Body of pancreas (tissue), 4 donors: ENCODE measurements around the gene RAB15. TPM values are rescaled to one million over a fixed set of nuclear protein-coding genes. Genes with fewer than 3 reads are reported as not detected.

Experiments used
- ATAC-seq: fragments of 150-250 bp; one replicate; pipeline ENCODE4 v1.9.1; 2016
- DNase-seq, 4 donors: peaks; one replicate each; pipeline ENCODE4 v3.0.0-alpha.2; 2019
- H3K27ac ChIP-seq, 4 donors: fragments of 200-600 bp; sonication (generic); 1 replicate in 3 of 4; 2 replicates in 1 of 4; pipeline versions ENCODE4 v1.5.1 to v1.6.1; 2016 to 2019; ENCODE audit warnings: mild to moderate bottlenecking in 1 of 4, mixed read lengths in 1 of 4, moderate library complexity in 1 of 4
- H3K27me3 ChIP-seq, 2 donors: fragments of 200-600 bp; sonication (generic); one replicate each; pipeline ENCODE4 v1.6.0; 2016; ENCODE audit warnings: mild to moderate bottlenecking in 1 of 2
- H3K36me3 ChIP-seq, 2 donors: fragments of 200-600 bp; sonication (generic); replicated peaks in 1 of 2; 2 replicates each; pipeline ENCODE4 v1.5.1; 2016; ENCODE audit warnings: low read depth in 2 of 2; ENCODE audit not compliant: insufficient read depth in 1 of 2
- H3K4me1 ChIP-seq: fragments of 200-600 bp; sonication (generic); one replicate; pipeline ENCODE4 v1.6.0; 2016
- H3K4me3 ChIP-seq, 2 donors: fragments of 200-600 bp; sonication (generic); 1 replicate in 1 of 2; 2 replicates in 1 of 2; pipeline ENCODE4 v1.5.1; 2016 to 2019
- H3K9me3 ChIP-seq, 3 donors: fragments of 200-600 bp; sonication (generic); 1 replicate in 2 of 3; 2 replicates in 1 of 3; pipeline ENCODE4 v1.5.1; 2016
- CTCF ChIP-seq, 7 experiments: fragments of 450-650 bp in 4 of 7; fragments of 200-600 bp in 3 of 7; sonication (generic) in 3 of 7; IDR thresholded peaks; one replicate each; pipeline ENCODE4 v1.5.1; 2016 to 2019; ENCODE audit warnings: antibody characterized with exemption in 7 of 7
- POLR2A ChIP-seq, 3 donors: fragments of 450-650 bp; IDR thresholded peaks; one replicate each; pipeline ENCODE4 v1.6.1; 2016; ENCODE audit warnings: antibody characterized with exemption in 3 of 3, mild to moderate bottlenecking in 2 of 3
- WGBS, 2 donors: methylation state at CpG; one replicate each; pipeline ENCODE4 v1.1.5; 2017; 5-methylcytosine and 5-hydroxymethylcytosine counted together
- intact Hi-C: fragments of 100-400 bp; cut with DNase I; formaldehyde crosslinking; loops from one replicate; pipeline ENCODE4 v1.15.1; 2023
- total RNA-seq, 2 donors: library from RNA; depleted of rRNA; stranded (reverse); fragments of >200 nt; gene quantifications; one replicate each; pipeline ENCODE4 v1.1.0, GENCODE V29; 2016

Gene RAB15
- total RNA-seq, 2 donors from 2014 or later: 10.1 to 19.8 TPM

GRCh38 chr14:64948612-64949210, 23.4 kb downstream of the RAB15 start:
- no peaks in the 10 kb centered on the region for H3K9me3 ChIP-seq
- intact Hi-C loops: no loop called here
- H3K27ac ChIP-seq: no peak overlapping the region
- DNase-seq (no peak), ATAC-seq (no peak)
- TF ChIP-seq CTCF (IDR thresholded peaks at IDR 0.05): no peak
- TF ChIP-seq POLR2A (IDR thresholded peaks at IDR 0.05): no peak
- H3K4me1 ChIP-seq: peaks cover under 1% of the 10 kb centered on the region
- H3K27me3 ChIP-seq: no peaks in the 10 kb centered on the region
- 85 to 95% methylated on average over 8 of the region's 8 CpGs for WGBS, 2 donors
- peaks cover 0 to 2% of the 10 kb centered on the region in 2 donors for H3K36me3 ChIP-seq
- H3K4me3 ChIP-seq: no peak overlapping the region

GRCh38 chr14:64947710-64948611, 24.2 kb downstream of the RAB15 start:
- peaks cover 8% of the 10 kb centered on the region for H3K4me1 ChIP-seq
- DNase-seq (no peak), ATAC-seq (no peak)
- no peak overlapping the region for H3K4me3 ChIP-seq
- TF ChIP-seq POLR2A (IDR thresholded peaks at IDR 0.05) (no peak), CTCF (IDR thresholded peaks at IDR 0.05) (no peak)
- no peak overlapping the region for H3K27ac ChIP-seq
- no peaks in the 10 kb centered on the region for H3K9me3 ChIP-seq
- peaks cover 0 to 2% of the 10 kb centered on the region in 2 donors for H3K36me3 ChIP-seq
- 87 to 89% methylated on average over 18 to 28 of the region's 28 CpGs for WGBS, 2 donors
- intact Hi-C loops: no loop called here
- no peaks in the 10 kb centered on the region for H3K27me3 ChIP-seq

- no peaks in the 10 kb centered on the region for H3K9me3 ChIP-seq
- WGBS, 2 donors: 82 to 100% methylated on average over 4 to 6 of the region's 6 CpGs
- no peak overlapping the region for H3K27ac ChIP-seq
- peaks cover 0 to 2% of the 10 kb centered on the region in 2 donors for H3K36me3 ChIP-seq
- intact Hi-C loops: no loop called here
- no peaks in the 10 kb centered on the region for H3K27me3 ChIP-seq
- DNase-seq (no peak), ATAC-seq (no peak)
- no peak for TF ChIP-seq CTCF (IDR thresholded peaks at IDR 0.05)
- TF ChIP-seq POLR2A (IDR thresholded peaks at IDR 0.05): no peak
- H3K4me1 ChIP-seq: peaks cover 23% of the 10 kb centered on the region
- H3K4me3 ChIP-seq: no peak overlapping the region
Observed at GRCh38 chr14:64946310-64947045, 25.7 kb downstream of the RAB15 start.

- Histone ChIP-seq H3K9me3 (no peaks in the 10 kb centered on the region), H3K4me3 (no peak overlapping the region), H3K27me3 (no peaks in the 10 kb centered on the region), H3K4me1 (peaks cover 32% of the 10 kb centered on the region), H3K27ac (no peak overlapping the region), H3K36me3 (peaks cover 0 to 2% of the 10 kb centered on the region in 2 donors)
- no peak for TF ChIP-seq CTCF (IDR thresholded peaks at IDR 0.05)
- no peak for TF ChIP-seq POLR2A (IDR thresholded peaks at IDR 0.05)
- DNase-seq: no peak
- ATAC-seq: no peak
- intact Hi-C loops: no loop called here
- 91 to 93% methylated on average over 12 of the region's 12 CpGs for WGBS, 2 donors
Observed at GRCh38 chr14:64945431-64946178, 26.5 kb downstream of the RAB15 start.
